ENCODE results near the gene ARHGAP31.

DNA sequence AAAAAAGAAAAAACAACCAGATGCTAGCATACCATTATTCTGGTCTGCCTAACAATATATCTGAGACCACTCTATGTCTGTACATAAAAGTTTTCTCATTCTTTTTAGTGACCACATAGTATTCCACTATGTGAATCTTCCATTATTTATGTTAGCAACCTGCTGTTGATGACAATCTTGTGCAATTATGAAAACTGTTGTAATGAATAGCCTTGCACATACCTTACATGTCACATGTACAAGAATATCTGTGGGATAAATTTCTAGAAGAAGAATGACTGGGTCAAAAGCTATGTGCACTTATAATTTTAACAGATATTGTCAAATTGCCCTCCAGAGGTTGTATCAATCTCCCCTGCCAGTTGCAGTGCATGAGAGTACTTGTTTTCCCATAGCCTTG lies 62.5 kb downstream of the ARHGAP31 start:
- TF ChIP-seq POLR2A (IDR thresholded peaks at IDR 0.05; ENCODE audit: low read length), result no peak
- no peak for TF ChIP-seq GATA1 (IDR thresholded peaks at IDR 0.05; ENCODE audit: low read depth, low read length)
